GM21825 (cell line): Measurements from ENCODE around the gene RGPD8.

ENCODE experiments used
- ATAC-seq: cut with Tn5 transposase; IDR thresholded peaks from one replicate; pipeline ENCODE4 v1.9.1; 2021; ENCODE audit warnings: mild to moderate bottlenecking, moderate library complexity; ENCODE audit not compliant: unreplicated experiment

The RGPD8 gene

GRCh38 chr2:112339986-112340385 lies 93.5 kb downstream of the RGPD8 start:
- no peak for ATAC-seq

GRCh38 chr2:112335600-112335999 lies 97.8 kb downstream of the RGPD8 start:
- no peak for ATAC-seq

GRCh38 chr2:112332123-112332696 lies 101.2 kb downstream of the RGPD8 start:
- ATAC-seq: no peak

DNA sequence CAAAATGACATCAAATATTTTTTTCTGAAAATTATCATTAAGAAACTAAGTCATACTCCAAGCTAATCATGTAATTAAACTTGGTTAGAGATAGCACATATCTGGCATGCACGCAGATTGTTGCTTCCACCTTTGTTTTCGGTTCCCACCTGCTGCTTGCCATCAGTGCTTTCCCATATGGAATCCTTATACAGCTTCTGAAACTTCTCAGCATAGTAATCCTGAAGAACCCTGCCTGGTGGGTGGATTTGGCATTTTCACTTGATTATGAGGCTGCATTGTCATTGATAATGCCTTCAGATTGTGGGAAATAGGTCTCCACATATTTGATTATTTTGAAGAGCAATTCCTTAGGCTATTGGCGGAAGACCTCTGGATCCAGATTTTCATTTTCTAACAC lies 110.5 kb downstream of the RGPD8 start:
- no peak for ATAC-seq

DNA sequence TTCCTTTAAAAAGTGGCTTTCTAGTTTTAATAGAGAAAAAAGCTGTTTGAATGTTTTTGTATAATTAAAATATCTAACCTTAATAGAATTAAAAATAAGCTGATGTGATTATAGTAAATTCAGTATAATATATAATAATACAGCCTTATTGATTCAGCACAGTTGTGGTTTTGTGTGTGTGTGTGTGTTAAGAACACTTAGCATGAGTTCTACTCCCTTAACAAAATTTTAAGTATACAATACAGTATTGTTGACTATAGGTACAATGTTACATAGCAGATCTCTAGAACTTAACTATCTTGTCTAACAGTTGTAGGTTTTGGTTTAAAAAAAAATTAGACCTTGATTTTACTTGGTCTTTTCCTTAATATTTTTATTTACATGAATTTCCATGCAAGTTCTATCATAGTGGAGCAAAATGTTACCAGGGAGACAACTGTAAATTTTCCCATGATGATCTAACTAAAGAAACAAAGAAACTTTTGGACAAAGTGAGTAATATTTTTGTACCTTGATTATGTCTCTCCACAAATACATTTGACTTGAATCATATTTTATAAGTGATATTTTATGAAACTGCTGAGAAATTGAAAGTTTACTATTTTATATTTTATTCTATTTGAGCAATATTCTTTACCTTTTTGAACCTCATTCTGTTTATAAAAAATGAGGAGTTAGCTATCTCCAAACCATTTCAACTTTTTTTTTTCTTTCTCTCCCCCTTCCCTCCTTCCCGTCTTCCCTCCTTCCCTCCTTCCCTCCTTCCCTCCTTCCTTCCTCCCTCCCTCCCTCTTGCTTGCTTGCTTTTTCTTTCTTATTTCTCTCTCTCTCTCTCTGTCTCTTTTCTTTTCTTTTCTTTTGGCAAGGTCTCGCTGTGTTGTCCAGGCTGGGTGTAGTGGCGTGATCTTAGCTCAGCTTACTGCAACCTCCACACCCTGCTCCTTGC lies 111.8 kb downstream of the RGPD8 start:
- ATAC-seq: no peak
